GM18520 (cell line): ENCODE data around the gene CD274.
"Not testable (repeated sequence)": the region's sequence is repeated elsewhere in the genome, so short reads cannot be mapped to it uniquely, and the experiment has no call there.

Source experiments
- ATAC-seq: cut with Tn5 transposase; IDR thresholded peaks from one replicate; pipeline ENCODE4 v1.9.1; 2021; ENCODE audit not compliant: unreplicated experiment

Gene CD274

DNA sequence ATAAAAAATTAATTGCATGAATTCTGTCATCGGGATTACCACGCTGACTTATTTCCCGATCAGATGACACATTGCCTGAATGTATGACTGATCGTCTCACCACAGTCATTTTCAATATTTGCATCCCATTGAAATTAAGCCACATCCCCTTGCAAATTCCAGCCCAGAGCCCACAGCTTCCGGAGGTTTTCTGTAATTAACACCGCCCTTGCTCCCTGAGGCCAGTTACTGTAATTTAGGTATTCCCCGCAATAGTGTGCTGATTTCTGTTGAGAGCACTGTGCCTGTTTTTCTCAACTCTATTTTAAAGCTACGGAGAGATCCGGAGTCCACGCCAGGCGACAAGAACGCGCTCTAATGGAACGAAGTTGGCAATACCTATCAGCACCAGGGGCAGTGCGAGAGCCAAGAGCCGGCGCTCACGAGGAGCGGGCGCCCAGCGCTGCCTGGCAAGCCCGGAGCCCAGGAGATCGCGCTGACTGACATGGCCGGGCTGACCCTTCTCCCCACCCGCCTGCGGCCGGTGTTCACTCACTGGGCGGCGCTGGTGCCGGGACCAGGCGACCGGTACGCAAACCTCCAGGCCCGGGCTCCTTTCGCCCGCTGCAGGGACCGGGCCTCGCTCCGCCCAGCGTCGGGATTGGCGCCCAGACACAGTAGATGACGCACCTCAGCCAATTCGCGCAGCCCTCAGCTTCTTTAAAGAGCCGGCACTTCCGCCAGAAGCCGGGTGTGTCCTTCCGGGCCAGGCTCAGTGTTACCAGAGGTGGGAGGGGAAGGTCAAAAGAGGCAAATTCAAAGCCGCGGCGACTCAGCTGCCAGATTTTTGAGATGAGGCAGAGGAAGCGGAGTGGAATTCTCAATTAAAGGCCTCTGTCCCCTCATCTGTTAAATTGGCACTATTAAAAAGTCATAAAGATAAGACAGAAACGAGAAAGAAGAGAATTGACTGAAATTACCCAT is 12.8 kb upstream of the CD274 start, which contains the start of gene PLGRKT:
Gene PLGRKT, minus strand, starts transcription at position 672 of the 963 bp plus-strand sequence. CDS start 5,948 bp downstream, outside the sequence.
- ATAC-seq, result peak; percentile 79

DNA sequence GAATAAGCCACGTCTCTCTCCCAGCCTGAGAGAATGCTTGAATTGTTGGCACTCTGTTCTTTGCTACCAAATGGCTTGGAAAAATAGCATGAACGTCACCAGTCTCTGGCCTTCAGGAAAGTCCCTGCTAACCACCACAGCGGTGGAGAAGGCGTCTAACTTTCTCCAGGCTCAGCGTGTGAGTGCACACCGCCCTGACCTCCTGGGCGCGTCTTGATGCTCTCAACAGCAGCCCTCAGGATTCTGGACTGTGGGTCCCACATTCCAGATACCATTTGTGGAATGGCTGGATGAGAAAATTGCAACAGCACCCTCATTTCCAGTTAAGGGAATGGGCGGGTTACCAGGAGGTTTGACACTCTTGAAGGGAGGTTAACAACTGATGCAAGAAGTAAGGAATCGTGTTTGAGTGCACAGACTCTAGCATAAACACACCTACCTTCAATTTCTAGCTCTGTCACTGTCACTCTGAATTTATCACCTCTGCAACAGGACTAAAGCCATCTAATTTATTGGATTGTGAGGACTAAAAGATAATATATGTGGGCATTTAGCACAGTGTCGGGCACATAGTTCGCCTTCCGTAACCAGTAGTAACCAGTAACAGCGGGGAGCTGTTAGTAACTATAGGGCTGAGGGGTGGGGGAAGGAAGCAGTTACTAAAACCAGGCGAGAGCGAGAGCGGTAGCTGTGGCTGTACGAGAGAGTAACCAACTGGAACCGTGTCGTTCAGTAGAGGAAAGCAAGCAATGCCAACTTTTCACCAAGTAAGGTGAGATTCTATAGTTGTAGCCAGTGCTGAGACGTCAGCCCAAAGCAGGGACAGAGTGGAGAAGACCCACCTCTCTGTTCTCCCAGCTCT is 11.8 kb upstream of the CD274 start:
- peak; percentile 37 for ATAC-seq

DNA sequence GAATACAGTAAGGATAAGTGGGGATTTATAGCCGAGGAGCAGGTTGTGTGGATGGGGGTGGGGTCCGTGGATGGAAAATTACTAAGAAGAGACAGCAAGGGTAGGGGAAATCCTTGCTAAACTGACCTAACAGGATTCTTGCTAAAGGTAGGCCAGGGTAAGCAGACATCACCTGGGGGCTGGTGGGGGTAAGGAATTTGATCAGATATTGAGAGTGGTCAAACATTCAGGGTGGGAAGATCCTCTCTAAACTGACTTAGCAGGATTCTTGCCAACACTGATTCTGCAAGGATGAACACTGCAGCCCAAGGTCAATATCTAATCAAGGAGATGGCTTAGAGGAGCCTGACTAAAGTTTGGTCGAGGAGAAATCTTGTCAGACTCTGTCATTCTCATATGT is 9.9 kb upstream of the CD274 start:
- ATAC-seq, result no peak

DNA sequence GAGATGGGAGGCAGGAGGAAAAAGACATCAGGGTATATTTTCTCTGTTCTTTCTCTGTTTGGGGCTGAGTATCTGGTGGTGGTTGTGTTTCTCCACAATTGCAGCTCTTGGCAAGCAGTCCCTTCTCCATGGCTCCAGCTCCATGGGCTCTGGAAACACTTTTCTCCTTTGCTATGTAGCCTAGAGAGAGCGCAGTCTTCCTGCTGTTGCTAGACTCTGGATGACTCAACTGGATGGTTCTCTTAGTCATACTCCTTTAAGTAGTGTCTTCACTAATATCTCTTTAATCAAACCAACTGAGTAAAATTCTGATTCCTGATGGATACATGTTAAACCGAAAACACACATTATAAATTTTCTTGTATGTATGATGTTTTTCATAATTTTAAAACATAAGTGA is 9.3 kb upstream of the CD274 start:
- no peak for ATAC-seq

DNA sequence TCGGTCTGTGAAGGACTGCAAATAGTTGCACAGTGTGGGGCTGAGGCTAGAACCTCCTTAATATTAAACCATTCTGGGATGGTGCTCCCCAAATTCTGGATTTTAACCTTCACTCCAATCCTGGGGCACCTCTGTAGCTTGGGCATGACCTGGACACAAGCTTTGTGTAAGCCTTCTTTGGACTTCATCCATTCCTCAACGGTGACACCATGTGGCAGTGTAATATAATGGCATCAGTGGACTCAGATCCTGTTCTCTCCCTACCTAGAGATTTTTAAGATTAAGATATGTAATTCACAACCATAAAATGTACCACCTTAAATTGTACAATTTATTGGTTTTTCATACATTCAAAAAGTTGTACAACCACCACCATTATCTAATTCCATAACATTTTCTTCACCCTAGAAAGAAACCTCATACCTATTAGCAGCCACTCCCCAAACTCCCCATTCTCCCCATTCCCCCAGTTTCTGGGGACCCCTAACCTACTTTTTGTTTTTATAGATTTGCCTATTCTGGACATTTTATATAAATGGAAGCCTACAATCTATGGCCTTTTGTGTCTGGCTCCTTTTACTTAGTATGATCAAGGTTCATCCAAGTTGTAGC is 7.8 kb upstream of the CD274 start:
- no peak for ATAC-seq

DNA sequence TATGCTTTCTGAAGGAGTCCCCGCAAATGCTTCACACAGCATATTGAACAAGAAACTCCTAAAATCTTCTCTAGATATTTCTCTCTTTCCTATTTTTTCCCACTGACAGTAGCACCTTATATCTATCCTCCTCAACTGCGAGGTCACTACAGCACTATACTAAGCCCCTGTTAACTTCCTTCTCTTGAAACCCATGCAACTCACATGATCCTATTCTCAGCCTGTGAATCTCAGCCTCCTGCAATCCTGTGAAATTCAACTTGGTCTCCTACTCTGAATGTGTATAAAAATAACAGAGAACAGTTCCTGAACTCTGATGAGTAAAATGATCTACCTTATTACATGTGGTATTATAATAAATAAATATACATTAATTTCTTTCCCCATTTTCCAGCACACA is 6.5 kb upstream of the CD274 start:
- ATAC-seq, result no peak

DNA sequence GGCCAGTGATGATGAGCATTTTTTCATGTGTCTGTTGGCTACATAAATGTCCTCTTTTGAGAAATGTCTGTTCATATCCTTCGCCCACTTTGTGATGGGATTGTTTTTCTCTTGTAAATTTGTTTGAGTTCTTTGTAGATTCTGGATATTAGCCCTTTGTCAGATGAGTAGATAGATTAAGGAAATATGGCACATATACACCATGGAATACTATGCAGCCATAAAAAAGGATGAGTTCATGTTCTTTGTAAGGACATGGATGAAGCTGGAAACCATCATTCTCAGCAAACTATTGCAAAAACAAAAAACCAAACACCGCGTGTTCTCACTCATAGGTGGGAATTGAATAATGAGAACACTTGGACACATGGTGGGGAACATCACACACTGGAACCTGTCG is 5.2 kb upstream of the CD274 start:
- ATAC-seq, result not testable (repeated sequence)

DNA sequence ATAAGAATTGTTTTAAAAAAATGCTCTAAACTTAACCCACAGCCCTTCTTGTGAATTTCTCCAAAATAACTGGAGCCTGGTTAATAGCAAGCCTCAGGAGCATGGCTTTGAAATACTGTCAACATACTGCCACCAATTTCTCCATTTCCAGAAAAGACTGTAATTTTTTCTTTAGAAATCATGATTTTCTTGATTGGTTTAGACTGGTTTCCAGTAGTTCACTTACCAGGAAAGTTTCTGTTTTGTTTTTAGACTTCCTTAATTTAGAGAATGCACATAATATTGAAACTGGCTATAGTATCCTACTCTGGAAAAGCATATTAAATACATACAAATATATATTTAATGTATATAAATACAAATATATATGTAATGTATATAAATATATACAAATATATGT is 4.5 kb upstream of the CD274 start:
- ATAC-seq, result no peak

DNA sequence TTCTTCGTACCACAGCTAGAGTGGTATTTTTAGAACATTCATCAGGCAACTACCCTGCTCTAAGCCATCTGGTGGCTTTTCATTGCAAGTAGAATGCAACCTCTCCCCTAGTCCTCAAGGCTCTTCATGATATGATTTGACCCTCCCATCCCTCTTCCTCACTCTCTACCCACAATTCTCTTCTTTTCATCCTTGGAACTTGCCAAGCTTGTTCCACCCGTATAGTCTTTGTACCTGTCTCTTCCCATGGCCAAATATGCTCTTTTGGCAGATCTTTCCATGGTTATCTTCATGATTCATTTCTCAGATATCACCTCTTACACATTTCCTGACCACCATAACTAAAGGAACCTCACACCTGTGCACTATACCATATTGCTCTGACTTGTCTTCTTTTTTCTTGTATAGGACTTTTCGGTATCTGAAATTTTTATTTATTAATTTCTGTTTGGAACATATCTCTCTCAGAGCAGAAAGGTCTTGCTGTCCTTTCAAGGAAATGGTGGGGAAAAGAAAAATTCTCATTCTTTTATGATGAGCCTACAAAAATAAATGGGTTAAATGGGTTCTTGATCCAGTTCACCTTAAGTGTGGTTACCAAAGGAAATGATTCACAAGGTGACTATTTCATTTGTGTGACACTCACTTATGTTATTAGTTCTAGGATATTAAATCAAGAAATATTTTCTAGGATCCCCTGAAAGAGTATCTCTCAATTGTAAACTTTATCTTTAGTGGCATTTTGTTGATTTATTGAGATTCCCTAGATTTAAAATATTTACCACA is 3.7 kb upstream of the CD274 start:
- ATAC-seq, result no peak

DNA sequence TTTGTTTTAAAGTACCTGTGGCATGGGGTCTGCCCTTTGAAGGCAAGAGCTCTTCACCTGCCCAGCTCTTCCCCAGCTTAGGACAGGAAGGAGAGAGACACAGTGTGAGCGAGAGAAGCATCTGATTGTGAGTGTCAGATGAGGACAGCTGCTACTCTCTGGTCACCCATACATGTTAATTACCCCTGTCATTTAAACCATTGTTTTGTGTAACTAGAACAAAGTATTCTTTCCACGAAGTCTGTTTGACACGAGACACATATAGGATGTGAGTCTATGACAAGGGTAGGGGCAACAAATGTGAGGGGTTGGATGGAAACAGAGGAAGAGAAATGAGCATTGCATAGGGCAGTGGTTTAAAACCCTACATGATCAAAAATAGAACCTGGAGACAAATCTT is 3.0 kb upstream of the CD274 start:
- no peak for ATAC-seq

DNA sequence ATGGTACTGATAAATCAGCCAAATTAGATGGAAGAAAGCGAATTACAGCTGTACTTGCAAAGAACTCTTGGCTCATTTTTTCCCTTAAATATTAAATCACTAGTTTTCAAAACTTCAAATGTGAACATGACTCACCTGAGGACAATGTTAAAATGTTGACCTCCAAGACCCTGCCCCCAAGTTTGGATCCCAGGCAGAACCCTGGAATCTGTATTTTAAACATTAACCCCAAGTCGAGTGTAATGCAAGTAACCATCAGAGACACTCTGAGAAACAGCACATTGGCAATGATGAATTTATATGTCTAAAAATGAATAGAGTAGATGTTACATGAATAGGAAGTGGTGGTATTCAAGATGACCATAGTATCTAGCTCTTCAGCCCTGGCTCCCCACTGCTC is 2.3 kb upstream of the CD274 start:
- ATAC-seq, result no peak

DNA sequence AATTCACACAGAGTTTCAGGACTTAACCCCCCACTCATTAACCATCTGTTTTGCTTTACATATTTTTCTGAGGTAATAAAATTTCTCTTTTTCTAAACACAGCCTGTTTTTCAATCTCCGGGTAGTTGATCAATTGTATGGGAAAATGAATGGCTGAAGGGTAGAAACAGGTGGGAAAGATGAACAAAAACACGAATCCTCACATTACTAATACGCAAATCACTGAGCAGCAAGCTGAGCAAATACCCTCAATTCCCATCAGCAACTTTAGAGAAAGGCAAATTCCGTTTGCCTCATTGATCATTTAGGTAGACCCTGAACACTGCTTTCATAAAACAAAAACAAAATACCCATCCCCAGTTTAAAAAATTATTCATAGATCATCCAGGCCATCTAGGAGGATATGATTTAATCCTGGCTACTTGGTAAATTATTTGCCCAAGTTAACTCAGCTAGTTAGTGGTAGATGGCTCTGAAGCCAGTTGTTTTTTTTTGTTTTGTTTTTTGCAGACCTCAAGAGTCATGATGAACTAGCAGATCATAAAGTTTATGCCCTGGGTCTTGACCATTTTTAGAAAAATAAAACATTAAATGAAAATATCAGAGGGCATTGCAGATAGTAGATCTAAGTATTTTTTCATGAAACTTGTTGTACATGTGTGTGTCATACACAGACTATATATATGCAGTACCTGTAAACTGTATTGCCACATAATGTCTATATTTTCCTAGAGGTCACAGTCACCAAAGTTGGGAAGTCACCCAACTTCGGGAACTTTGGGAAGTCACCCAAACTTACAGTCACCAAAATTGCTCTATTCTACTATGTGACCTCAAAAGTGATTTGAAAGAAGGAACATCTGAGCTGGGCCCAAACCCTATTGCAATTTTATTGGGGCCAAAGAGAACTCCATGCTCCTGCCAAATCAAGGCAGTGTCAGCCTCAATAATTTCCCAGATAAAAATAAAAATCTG is 1.6 kb upstream of the CD274 start:
- no peak for ATAC-seq

DNA sequence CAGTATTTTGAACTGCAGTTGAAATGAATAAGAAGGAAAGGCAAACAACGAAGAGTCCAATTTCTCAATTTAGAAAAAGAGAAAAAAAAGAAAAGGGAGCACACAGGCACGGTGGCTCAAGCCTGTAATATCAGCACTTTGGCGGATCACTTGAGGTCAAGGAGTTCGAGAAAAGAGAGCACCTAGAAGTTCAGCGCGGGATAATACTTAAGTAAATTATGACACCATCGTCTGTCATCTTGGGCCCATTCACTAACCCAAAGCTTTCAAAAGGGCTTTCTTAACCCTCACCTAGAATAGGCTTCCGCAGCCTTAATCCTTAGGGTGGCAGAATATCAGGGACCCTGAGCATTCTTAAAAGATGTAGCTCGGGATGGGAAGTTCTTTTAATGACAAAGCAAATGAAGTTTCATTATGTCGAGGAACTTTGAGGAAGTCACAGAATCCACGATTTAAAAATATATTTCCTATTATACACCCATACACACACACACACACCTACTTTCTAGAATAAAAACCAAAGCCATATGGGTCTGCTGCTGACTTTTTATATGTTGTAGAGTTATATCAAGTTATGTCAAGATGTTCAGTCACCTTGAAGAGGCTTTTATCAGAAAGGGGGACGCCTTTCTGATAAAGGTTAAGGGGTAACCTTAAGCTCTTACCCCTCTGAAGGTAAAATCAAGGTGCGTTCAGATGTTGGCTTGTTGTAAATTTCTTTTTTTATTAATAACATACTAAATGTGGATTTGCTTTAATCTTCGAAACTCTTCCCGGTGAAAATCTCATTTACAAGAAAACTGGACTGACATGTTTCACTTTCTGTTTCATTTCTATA is 602 bp upstream of the CD274 start:
- ATAC-seq, result no peak

DNA sequence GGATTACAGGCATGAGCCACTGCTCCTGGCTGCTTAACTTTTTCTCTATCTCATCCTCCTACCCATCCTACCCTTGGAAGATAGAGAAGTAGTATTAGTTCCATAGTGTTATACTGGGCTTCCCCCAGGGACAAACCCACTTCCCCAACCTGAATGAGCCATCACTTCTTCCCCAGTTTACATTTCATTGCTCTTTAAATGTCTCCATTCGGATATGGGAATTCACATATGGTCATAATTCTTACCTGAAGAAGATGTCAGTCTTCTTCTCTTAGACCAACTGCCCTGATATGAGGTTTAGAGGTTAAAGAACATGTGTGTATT is 1.9 kb downstream of the CD274 start:
- no peak for ATAC-seq

DNA sequence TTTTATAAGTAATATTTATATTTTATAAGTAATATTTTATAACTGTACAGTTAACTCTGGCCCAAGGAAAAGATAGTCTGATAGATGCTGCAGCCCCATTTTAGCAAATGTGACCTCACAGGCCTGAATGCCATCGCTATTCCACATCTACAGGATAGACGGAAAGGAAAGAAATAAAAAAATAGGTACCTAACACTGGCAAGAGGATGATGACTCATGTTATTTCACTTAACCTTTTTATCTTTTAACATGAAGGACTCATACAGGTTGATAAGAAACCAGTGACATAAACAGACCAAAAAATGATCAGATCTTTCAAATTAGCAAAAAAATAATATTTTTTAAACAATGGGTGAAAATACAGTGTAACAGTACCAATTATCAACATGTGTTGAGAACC is 2.7 kb downstream of the CD274 start:
- no peak for ATAC-seq

DNA sequence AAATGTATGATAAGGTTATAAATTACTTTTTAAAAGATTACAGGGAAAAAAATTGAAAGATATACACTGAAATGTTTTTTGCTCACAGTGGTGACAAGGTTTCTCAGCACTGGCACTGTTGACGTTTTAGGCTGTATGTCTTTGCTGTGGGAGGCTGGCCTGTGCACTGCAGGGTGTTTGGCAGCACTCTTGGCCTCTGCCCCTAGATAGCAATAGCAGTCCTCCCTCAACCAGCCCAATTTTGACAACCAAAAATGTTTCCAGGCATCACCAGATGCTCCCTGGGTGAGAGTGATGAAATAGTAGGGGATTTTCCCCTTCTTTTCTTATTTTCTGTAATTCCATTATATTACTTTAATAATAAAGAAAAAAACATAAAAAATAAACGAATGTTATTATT is 3.3 kb downstream of the CD274 start:
- no peak for ATAC-seq

DNA sequence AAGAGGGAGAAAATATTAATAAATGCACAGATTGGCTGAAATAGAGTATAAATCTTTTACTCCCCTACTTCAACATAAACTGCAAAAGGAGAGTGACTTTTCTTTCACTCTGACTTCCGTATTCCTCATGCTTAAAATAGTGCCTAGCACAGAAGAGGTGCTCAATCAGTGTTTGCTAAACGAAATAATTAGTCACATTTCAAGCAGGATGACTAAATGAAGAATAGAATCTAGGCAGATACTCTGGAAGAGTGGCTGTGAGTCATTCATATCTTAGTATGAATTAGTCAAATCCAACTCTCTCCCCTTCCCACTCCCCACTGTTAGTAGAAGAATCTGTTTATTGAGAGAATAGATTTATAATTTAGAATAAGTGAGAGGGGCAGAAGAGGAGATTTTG is 4.8 kb downstream of the CD274 start:
- ATAC-seq, result no peak

DNA sequence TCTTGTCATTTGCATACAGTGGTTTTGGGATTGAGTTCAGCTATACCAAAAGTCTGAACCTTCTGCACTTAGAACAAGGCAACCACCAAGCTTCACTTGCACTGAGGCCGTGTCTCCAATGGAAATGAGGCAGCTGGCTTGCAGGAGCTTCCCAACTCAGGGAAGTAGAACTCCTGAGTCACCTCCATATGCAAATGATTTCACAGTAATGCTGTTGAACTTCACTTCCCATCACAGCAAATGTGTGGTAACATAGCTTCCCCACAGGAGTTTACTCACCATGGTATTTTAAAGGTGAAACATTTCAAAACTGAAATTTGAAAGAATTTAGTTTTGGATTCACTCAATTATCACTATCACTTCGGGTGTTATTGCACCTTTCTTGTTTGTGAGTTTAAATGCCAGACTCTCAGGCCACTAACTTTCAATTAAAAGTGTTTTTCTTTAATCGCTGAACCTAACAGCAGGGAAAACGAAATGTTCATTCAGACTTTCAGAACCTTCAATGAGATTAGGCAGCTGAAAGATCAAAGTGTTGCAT is 9.0 kb downstream of the CD274 start:
- peak; percentile 43 for ATAC-seq
